CMK (cell line): Measurements from ENCODE around the gene CNTNAP5.

Experiments used
- DNase-seq: peaks from one replicate; pipeline ENCODE4 v3.0.0-alpha.2; 2010; ENCODE audit warnings: low read depth

Gene CNTNAP5

GRCh38 chr2:124911560-124911959 lies 886.5 kb downstream of the CNTNAP5 start:
- no peak for DNase-seq

GRCh38 chr2:124913868-124914267 lies 888.8 kb downstream of the CNTNAP5 start:
- DNase-seq, result no peak

GRCh38 chr2:124915567-124915966 lies 890.5 kb downstream of the CNTNAP5 start:
- no peak for DNase-seq

- no peak for DNase-seq
Observed at GRCh38 chr2:124919296-124919695, 894.2 kb downstream of the CNTNAP5 start.

GRCh38 chr2:124920448-124920847 lies 895.4 kb downstream of the CNTNAP5 start:
- no peak for DNase-seq

GRCh38 chr2:124921191-124921590 lies 896.1 kb downstream of the CNTNAP5 start:
- DNase-seq, result no peak

GRCh38 chr2:124923097-124923496 lies 898.0 kb downstream of the CNTNAP5 start:
- no peak for DNase-seq

GRCh38 chr2:124933883-124934282 lies 908.8 kb downstream of the CNTNAP5 start:
- no peak for DNase-seq

GRCh38 chr2:124953921-124954320 lies 928.8 kb downstream of the CNTNAP5 start:
- DNase-seq, result no peak

GRCh38 chr2:124959581-124959980 lies 934.5 kb downstream of the CNTNAP5 start:
- no peak for DNase-seq

GRCh38 chr2:124961132-124961531 lies 936.0 kb downstream of the CNTNAP5 start:
- no peak for DNase-seq
